ENCODE measurements around the gene UST. TPM values are rescaled to one million over a fixed set of nuclear protein-coding genes. Genes with fewer than 3 reads are reported as not detected.
"Not testable (repeated sequence)": the region's sequence is repeated elsewhere in the genome, so short reads cannot be mapped to it uniquely, and the experiment has no call there.

The UST gene
- polyA plus RNA-seq, 1 donor (not counting 4 experiments of a cell fraction or from before 2014, with no cell fraction given) = 6.1 TPM

DNA sequence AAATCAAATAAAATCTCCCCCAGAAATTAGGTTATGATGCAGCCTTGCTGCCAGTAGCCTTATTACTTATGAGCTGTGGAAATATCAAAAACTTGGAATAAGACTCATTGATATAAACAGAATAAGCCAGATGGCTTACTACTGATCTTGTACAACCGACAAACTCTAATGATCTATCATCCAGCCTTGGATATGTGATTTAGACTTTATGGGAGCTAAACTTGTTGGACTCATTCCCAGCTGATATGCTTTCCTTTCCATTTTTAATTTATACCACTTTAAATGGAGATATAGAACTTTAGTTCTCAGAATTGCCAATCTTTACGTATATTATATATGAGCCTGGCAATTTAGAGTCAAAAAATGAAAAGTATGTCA lies 5.0 kb downstream of the UST start:
- no peaks in the 10 kb centered on the region for H3K9me3 ChIP-seq (ENCODE audit: control insufficient read depth, low read depth, low read length)
- H3K79me2 ChIP-seq (ENCODE audit: control insufficient read depth, insufficient read depth, low read length) = no peaks in the 10 kb centered on the region
- no peak overlapping the region for H3K4me3 ChIP-seq (ENCODE audit: control insufficient read depth in 2 of 3, extremely low read depth in 1 of 3, insufficient read depth in 2 of 3, low read depth in 1 of 3, low read length in 3 of 3)
- no peak overlapping the region for H3K27ac ChIP-seq (ENCODE audit: control insufficient read depth, insufficient read depth, low read length)
- H3K9me1 ChIP-seq (ENCODE audit: control insufficient read depth, extremely low read depth, insufficient read depth, low read length) = no peaks in the 10 kb centered on the region
- DNase-seq (ENCODE audit: low read depth, low spot score) (no peak), FAIRE-seq (no peak)
- no peak overlapping the region for H3K9ac ChIP-seq (ENCODE audit: control insufficient read depth, extremely low read depth, insufficient read depth, low read length)
- no peak overlapping the region for H3K4me2 ChIP-seq (ENCODE audit: control insufficient read depth, extremely low read depth, insufficient read depth, low read depth, low read length)
- no peaks in the 10 kb centered on the region for H3K36me3 ChIP-seq (ENCODE audit: control insufficient read depth in 2 of 2, extremely low read depth in 1 of 2, insufficient read depth in 2 of 2, low read length in 2 of 2)
- no peaks in the 10 kb centered on the region for H4K20me1 ChIP-seq (ENCODE audit: control insufficient read depth, extremely low read depth, insufficient read depth, low read length)
- dilution Hi-C loops (cut with MboI; ENCODE audit: extremely low pct_ligation_motif_present, low sequenced_read_pairs) = no loop called here
- H2AFZ ChIP-seq (ENCODE audit: control insufficient read depth, low read length) = no peak overlapping the region
- no peak for TF ChIP-seq EZH2 (IDR thresholded peaks at IDR 0.05; ENCODE audit: low read length)
- TF ChIP-seq, protein P1, sequence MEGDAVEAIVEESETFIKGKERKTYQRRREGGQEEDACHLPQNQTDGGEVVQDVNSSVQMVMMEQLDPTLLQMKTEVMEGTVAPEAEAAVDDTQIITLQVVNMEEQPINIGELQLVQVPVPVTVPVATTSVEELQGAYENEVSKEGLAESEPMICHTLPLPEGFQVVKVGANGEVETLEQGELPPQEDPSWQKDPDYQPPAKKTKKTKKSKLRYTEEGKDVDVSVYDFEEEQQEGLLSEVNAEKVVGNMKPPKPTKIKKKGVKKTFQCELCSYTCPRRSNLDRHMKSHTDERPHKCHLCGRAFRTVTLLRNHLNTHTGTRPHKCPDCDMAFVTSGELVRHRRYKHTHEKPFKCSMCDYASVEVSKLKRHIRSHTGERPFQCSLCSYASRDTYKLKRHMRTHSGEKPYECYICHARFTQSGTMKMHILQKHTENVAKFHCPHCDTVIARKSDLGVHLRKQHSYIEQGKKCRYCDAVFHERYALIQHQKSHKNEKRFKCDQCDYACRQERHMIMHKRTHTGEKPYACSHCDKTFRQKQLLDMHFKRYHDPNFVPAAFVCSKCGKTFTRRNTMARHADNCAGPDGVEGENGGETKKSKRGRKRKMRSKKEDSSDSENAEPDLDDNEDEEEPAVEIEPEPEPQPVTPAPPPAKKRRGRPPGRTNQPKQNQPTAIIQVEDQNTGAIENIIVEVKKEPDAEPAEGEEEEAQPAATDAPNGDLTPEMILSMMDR (optimal IDR thresholded peaks at IDR 0.05 in 1 of 3, IDR thresholded peaks at IDR 0.05 in 1 of 3, conservative IDR thresholded peaks at IDR 0.05 in 1 of 3; ENCODE audit: extremely low read depth in 1 of 3, insufficient read depth in 2 of 3, low read length in 3 of 3) = no peak
- peaks cover 5% of the 10 kb centered on the region for H3K4me1 ChIP-seq (ENCODE audit: control insufficient read depth, extremely low read depth, insufficient read depth, low read length)
- no peaks in the 10 kb centered on the region for H3K27me3 ChIP-seq (ENCODE audit: control insufficient read depth, extremely low read depth, insufficient read depth, low read length)

- FAIRE-seq; H3K4me3 ChIP-seq (ENCODE audit: control insufficient read depth in 2 of 3, extremely low read depth in 1 of 3, insufficient read depth in 2 of 3, low read depth in 1 of 3, low read length in 3 of 3); H2AFZ ChIP-seq (ENCODE audit: control insufficient read depth, low read length); H3K4me2 ChIP-seq (ENCODE audit: control insufficient read depth, extremely low read depth, insufficient read depth, low read depth, low read length); DNase-seq (ENCODE audit: low read depth, low spot score); H4K20me1 ChIP-seq (ENCODE audit: control insufficient read depth, extremely low read depth, insufficient read depth, low read length); H3K9ac ChIP-seq (ENCODE audit: control insufficient read depth, extremely low read depth, insufficient read depth, low read length); H3K27ac ChIP-seq (ENCODE audit: control insufficient read depth, insufficient read depth, low read length); H3K9me1 ChIP-seq (ENCODE audit: control insufficient read depth, extremely low read depth, insufficient read depth, low read length); H3K79me2 ChIP-seq (ENCODE audit: control insufficient read depth, insufficient read depth, low read length); dilution Hi-C loops (cut with MboI; ENCODE audit: extremely low pct_ligation_motif_present, low sequenced_read_pairs); H3K27me3 ChIP-seq (ENCODE audit: control insufficient read depth, extremely low read depth, insufficient read depth, low read length); H3K9me3 ChIP-seq (ENCODE audit: control insufficient read depth, low read depth, low read length); H3K4me1 ChIP-seq (ENCODE audit: control insufficient read depth, extremely low read depth, insufficient read depth, low read length); H3K36me3 ChIP-seq (ENCODE audit: control insufficient read depth in 2 of 2, extremely low read depth in 1 of 2, insufficient read depth in 2 of 2, low read length in 2 of 2): not testable (repeated sequence)
Observed at GRCh38 chr6:148755379-148755778, 8.5 kb downstream of the UST start.

DNA sequence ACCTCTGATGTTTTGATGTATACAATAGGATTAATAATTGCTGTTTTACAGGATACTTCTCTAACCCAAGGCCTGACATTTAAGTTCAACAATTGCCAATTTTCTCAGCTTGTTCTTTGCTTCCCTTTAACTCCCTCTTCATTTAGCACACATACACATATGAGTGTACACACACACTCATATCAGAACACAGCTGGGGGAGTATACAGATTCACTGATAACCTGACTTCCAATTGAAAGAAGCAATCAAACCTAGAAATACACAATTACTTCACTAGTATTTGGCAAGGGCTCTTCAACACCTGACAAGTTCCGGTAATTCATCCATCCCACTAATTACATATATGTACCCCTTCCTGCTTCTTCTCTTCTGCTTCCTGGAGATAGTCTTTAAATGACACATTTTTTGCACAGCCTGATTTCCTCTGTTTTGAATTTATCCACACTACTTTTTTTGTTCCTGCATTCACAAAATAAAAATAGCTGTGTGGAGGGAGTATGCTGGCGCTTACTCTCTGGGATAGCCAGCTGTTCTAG lies 11.2 kb downstream of the UST start:
- FAIRE-seq = no peak
- dilution Hi-C loops (cut with MboI; ENCODE audit: extremely low pct_ligation_motif_present, low sequenced_read_pairs) = no loop called here
- no peak for DNase-seq (ENCODE audit: low read depth, low spot score)
- Histone ChIP-seq H3K27me3 (ENCODE audit: control insufficient read depth, extremely low read depth, insufficient read depth, low read length) (no peaks in the 10 kb centered on the region), H3K4me3 (ENCODE audit: control insufficient read depth in 2 of 3, extremely low read depth in 1 of 3, insufficient read depth in 2 of 3, low read depth in 1 of 3, low read length in 3 of 3) (no peak overlapping the region), H3K4me2 (ENCODE audit: control insufficient read depth, extremely low read depth, insufficient read depth, low read depth, low read length) (no peak overlapping the region), H3K27ac (ENCODE audit: control insufficient read depth, insufficient read depth, low read length) (no peak overlapping the region), H3K36me3 (ENCODE audit: control insufficient read depth in 2 of 2, extremely low read depth in 1 of 2, insufficient read depth in 2 of 2, low read length in 2 of 2) (no peaks in the 10 kb centered on the region), H3K9me1 (ENCODE audit: control insufficient read depth, extremely low read depth, insufficient read depth, low read length) (no peaks in the 10 kb centered on the region), H3K4me1 (ENCODE audit: control insufficient read depth, extremely low read depth, insufficient read depth, low read length) (peaks cover 18% of the 10 kb centered on the region), H3K9me3 (ENCODE audit: control insufficient read depth, low read depth, low read length) (no peaks in the 10 kb centered on the region), H4K20me1 (ENCODE audit: control insufficient read depth, extremely low read depth, insufficient read depth, low read length) (no peaks in the 10 kb centered on the region), H3K79me2 (ENCODE audit: control insufficient read depth, insufficient read depth, low read length) (no peaks in the 10 kb centered on the region), H3K9ac (ENCODE audit: control insufficient read depth, extremely low read depth, insufficient read depth, low read length) (no peak overlapping the region), H2AFZ (ENCODE audit: control insufficient read depth, low read length) (no peak overlapping the region)
- TF ChIP-seq EZH2 (IDR thresholded peaks at IDR 0.05; ENCODE audit: low read length) = no peak
- TF ChIP-seq, protein P1 (optimal IDR thresholded peaks at IDR 0.05 in 1 of 3, IDR thresholded peaks at IDR 0.05 in 1 of 3, conservative IDR thresholded peaks at IDR 0.05 in 1 of 3; ENCODE audit: extremely low read depth in 1 of 3, insufficient read depth in 2 of 3, low read length in 3 of 3) = no peak
